Endometrial microvascular endothelial cells (primary cell): ENCODE results near the gene NRG3. TPM values are rescaled to one million over a fixed set of nuclear protein-coding genes. Genes with fewer than 3 reads are reported as not detected.

Source experiments
- in situ Hi-C: cut with HindIII; loops from 2 replicates; pipeline ENCODE4 v1.10.0; 2017; ENCODE audit warnings: low sequenced_read_pairs, low pct_unique_long_range_greater_than_20kb; ENCODE audit errors: inconsistent ontology term
- total RNA-seq: library from RNA; depleted of rRNA; stranded (reverse); fragments of >200 nt; gene quantifications from one replicate; pipeline ENCODE4 v1.2.3, GENCODE V29; 2015; ENCODE audit errors: inconsistent ontology term

The NRG3 gene
- total RNA-seq, 1 donor from 2014 or later = not detected

DNA sequence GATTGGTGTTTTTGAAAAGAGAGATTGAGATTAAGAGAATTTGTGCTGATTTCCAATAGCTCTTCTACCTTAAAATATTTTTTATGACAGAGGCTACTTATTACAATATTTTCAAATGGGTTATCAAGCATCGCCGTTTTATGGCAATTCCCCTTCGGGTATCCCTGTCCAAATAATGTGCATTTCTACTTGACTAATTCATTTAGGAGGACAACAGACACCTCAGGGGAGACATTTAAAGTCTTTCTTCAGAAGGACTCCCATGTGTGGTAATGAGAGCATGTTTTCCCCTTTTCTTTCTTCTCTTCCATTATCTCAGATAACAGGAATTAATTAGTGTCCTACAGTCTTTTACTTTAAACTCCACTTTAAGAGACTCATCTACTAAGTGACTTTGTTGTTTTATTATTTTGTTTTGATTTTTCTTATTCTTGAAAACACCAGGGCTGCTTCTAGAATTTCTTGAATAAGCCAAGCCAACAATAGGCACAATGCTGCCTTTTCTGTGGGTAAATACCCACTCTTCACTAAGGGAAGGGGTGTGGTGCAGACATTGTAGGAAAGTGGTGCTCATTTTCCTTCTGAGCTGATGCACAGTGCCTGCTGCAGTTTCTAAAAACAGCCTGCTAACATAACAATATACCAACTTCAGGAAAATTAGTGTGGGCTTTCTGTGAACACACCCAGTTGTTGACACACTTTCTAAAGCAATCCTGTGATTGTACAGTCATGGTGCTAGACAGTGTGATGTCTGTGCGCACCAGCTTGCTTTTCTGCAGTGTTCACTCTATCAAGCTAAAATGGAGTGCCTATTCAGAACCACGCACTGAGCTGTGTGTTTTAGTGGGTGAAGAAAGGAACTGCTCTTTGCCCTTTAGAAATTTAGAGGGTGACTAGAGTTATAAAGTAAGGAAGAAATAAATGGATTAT lies 597.7 kb downstream of the NRG3 start:
- in situ Hi-C loops = no loop called here

DNA sequence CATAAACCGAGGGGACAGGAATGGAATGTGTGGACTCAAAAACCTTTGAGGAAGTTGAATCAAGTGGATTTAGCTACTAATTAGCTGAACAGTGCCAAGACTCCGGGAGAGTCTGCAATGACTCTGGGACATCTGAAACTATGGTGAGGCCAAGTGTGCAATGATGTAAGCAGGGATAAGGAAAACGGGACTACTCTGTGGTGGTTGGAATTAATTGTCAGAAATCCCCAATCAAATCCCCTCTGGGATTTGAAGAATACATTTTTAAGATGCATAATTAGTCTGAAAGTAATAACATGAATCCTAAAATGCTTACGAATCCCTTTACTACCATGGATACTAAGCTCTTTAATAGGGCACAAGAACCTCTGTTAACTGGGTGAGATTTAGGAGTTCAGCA lies 602.8 kb downstream of the NRG3 start:
- in situ Hi-C loops = no loop called here

DNA sequence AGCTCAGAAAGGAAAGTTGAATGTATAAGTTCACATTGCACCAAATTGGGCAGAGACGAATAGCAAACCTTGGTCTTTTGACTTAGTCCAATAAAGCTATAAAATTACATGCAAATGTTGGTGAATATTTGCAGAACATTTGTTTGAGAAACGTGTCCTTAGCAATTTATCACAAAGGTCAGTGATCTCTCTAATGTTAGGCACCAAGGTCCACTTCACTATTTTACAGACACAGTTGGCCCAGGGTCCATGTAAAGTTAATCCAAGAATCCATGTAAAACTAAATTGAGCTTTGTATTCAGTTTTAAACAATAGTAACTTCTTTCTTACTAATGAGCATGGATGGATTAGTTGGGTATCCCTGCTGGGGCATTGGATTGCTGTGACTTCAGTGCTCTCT lies 617.7 kb downstream of the NRG3 start:
- in situ Hi-C loops = no loop called here

DNA sequence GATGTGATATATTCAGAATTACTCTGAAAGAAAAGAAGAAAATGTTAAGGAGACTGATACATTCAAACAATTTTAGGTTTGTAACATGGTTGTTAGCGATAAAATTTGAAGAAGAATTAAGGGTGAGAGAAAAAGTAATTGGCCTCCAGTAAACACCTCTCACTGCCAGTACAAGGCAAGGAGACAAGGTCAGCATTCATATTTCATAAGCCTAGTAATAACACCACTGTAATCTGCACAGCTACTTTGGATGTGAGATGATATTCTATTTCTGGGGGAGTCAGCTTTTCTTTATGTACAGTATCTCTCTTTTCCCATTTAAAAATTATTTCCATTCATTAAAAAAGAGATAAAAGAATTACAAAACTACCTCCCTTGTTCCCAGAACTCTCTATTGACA lies 621.1 kb downstream of the NRG3 start:
- in situ Hi-C loops = no loop called here

DNA sequence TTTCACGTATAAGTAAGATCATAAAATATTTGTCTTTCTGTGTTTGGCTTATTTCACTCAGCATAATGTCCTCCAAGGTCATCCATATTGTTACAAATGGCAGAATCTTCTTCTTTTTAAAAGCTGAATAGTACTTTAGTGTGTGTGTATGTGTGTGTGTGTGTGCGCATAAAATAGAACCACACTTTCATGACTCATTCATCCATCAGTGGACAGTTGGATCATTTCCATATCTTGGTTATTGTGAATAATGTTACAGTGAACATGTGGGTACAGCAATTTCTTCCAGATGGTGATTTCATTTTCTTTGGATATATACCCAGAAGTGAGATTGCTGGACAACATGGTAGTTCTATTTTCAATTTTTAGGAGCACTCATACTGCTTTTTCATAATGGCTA lies 622.4 kb downstream of the NRG3 start:
- in situ Hi-C loops = no loop called here

DNA sequence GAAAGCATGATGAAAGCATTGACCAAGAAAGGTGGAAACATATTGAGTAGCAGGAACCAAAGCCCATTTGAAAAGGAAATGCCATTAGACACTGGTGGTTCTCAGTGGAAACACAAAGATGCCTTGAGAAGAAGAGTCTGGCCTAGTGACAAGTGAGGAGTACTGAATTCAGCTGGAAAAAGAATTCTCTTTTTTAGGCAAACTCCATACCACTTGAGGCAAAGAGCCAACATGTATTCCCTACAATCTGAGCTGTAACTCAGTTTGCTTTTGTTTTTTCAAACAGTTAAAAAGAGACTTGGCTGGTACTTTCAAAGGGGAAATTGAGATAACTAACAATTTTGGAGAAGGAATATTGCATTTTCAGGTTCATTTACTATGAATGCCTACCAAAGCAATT lies 624.0 kb downstream of the NRG3 start:
- in situ Hi-C loops = no loop called here

DNA sequence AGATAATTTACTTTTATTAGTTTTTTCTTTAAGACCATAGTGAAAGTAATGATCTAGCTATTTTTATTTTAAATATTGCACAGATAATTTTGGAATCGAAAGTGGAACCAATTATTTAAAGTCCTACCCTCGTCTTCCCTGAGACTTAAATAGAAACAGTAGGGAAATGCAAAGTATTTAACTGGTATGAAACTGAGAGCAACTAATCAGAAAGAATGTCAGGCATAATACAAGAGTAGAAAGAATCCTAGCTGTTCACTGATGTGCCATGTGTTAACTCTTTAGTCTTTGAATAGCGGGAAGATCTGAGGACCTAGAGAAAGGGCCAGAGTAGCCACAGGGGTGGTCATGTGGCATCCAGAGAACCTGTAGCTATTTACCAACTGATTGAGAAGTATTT lies 630.0 kb downstream of the NRG3 start:
- in situ Hi-C loops = no loop called here

DNA sequence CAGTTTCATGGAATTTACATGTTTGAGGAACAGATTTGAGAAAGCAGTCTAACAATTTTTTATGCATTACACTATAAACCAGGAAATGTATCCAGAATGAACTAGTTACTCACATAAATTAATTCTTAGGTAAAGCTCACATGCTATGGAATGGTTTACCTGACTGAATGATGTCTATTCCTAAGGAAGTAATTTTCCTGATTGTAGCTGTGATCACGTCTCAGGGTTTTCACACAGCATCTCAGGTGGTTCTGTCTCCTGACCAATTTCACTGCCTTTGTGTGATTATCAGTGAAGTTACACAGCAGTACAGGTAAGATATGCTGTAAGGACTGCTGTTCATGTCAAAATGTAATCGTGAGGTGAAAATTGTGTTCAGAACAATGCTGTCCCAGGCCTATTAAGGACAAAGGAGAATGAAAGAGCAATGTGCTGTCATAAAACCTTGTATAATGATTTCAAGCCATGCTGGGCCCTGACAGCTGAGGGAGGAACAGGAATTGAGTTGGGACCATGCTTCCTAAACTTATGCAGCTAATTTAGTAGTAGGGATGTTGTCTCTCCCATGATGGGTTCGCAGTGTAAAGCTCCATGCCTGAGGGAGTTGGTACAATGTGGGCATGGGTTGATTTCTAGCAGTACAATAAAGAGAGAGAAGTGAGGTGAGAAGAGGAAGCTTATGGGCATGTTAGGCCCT lies 631.8 kb downstream of the NRG3 start:
- in situ Hi-C loops = no loop called here

DNA sequence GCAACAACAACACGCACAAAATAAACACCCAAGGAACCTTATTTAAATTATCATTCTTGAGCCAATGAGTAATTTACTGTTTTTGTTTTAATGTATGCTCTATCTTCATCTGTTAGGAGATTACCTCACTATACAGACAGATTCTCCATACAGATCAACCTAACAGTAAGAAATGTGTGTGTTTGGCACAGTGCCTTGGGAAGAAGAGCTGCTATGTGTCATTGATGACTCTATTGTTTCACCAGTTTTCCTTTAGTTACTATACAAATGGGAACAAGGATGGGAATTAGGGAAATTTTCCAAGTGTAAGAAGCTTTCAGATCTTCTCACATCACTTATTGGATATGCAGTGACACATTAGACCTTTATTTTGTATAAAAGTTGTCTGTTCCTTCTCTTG lies 640.3 kb downstream of the NRG3 start:
- in situ Hi-C loops = no loop called here

DNA sequence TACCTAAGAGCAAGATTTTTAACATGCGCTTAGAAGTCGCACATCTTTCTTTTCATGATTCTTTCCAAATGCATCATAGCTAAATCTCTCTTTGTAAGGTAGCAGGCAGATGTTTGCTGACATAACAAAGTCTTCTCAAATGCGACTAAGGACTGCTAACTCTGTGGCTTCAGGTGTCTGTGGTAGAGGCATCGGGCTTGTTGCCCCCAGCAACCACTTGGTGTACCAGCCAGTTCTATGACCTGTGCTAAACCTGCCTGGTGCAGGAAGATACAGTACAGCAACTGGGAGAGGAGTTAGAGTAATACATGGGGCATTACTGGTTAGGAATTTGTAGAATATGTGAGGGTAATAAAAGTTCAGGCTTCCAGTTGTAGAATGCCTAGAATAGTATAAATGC lies 654.1 kb downstream of the NRG3 start:
- in situ Hi-C loops = no loop called here

DNA sequence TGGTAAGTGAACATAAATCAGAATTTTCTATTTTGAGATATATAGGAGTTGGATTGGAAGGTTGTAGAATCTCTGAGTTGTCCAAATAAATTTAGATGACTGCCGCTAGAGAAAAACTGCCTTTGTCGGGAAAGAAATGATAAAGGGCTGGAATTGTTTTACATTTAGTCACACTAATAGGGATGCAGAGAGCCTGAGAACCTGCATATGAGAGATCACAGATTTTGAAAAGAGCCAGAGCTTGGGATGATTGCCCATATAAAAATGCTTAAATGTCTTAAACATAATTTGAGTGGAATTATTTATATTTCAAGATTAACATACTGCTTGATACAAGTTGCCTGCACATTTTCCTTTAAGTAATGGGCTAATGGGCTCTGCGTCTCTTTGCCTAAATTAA lies 660.5 kb downstream of the NRG3 start:
- in situ Hi-C loops = no loop called here

DNA sequence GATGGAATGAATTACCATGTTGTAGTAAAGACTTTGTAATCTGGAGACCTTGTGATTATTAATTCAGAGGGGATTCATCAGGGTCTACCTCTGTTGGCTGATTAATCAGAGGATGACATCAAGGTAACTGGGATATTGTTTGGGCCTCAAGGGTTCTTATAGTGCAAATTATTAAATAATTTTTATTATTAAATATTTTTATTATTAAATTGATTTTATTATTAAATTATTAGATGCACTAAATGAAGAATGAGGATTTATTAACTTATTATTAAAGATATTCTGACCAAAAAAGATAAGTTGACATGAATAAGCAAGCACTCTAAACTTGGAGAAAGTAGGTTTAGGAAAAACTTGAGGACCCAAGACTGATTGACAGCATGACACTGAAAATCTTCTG lies 661.7 kb downstream of the NRG3 start:
- in situ Hi-C loops = no loop called here

DNA sequence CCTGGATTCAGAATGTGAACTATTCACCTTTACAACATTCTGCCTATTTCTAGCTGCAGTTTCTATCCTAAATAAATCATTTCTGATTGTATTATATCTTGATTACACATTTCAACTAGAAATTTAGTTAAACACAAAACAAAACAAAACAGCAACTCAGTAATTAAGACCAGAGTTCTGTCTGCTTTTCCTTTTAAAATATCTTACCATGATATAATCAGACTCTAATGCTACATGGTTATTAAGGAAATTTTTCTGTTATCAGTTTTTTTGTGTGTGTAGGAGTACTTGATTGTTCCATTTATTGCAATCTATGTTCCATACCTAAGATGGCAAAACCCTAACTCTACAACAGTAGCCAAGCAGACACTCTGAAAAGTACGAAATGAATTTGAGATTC lies 663.3 kb downstream of the NRG3 start:
- in situ Hi-C loops = no loop called here

DNA sequence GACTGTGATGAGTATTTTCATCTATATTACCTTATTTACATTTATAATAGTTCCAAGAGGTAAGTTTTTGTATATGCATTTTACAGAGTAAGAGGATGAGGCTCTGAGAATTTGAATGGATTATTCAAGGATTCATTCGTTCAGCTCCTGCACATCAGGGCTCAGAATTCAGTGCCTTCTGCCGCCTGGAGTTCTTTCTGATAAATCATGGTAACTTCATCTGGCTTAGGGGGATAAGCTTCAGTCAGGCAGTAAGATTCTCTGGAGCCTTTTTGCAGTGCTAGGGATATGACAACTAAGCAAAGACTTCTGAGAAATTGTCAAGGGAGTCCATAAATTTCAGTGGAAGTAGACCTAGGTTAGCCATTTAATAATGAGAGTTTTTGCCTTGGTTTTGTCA lies 668.6 kb downstream of the NRG3 start:
- in situ Hi-C loops = no loop called here

DNA sequence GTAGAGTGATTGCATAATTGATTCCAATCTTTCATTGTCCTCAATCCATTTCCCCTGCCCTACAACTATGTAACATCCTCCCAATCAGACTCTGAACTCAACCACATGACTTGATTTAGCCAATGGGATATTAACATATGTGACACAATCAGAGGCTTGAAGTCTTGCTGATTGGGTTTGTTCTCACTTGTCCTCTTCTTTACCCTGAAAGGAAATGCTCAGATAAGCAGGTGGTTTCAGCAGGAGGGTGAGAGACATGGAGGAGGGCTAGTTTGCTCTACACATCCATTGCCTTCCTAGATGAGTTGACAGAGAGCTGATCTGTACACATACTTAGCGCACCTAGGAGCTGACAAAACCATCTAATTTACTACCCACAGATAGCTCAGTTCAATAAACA lies 669.4 kb downstream of the NRG3 start:
- in situ Hi-C loops = no loop called here

DNA sequence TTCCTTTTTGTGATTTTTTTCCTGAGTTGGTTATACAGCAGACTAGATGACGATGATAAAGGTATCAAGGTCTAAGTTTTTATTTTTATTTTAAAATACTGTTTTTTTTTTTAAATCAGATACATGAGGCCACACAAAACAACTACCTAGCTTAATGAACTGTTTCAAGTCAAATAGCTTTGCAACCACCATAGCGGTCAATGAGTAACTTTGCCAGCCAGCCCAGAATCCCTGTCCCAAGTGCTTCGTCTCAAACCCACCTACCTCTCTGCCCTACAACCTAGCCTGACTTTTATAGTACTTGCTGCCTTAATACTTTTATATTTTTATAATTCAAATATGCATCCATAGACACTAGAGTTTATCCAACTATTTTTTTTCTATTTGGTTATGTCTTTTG lies 676.5 kb downstream of the NRG3 start:
- in situ Hi-C loops = no loop called here

DNA sequence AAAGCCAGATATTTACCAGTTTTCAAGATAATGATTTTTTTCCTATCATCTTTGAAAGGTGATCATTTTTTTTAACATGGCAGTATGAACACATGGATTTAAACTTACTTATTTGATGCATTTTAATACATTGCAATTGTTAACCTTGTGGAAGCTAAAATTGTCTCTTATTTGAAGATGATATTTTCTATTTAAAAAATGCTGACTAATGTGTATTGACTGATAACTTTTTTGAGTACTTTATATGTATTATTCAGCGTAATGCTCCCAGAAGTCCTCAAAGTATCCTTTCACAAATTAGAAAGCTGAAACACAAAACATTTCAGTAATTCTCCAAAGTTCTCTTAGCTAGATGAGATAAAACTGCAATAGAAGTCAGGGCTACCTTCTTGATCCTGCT lies 677.3 kb downstream of the NRG3 start:
- in situ Hi-C loops = no loop called here

DNA sequence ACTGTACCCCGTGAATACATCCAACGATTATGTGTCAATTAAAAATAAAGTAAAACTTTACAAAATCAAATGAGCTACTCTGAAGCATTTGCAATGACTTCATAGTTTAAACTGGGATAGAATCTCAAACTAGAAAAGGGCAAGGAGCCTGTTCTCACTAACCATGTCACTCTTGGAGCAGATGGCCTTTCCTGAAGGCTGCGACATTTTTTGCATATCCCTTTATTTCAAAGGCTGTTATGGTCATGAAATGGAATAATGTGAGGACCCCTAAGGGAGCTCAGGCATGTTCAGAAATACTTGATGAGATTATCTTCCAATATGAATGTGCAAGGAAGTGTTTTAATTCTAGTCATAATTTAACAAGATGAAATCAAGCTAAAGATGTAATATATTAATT lies 679.4 kb downstream of the NRG3 start:
- in situ Hi-C loops = no loop called here

DNA sequence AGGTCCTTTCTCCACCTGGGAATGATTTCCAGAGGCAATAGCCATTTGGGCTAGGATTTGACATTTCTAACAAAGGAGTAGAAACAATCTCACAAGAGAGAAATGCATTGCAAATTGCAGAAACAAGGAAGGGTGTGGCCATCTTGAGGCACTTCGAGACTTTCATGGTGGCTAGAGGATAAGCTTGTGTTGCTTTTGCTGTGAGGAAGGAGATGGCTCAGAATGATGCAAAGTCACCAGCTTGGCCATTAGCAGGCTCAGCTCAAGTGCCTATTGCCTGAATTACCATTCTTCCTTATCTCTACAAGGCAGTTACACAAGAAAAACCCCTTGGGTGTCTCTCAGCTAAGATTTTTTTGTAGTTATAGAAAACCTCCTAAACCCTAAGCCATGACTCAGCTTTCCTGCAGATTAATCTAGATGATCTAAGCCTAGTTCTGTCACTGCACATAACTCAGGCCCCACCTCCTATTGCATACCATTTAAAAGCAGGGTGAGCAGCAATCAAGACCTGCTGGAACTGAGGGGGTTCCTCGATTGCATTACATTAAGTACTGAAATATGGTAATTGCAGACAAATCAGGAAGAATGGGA lies 683.1 kb downstream of the NRG3 start:
- in situ Hi-C loops = no loop called here
